Endothelial cell of umbilical vein (primary cell): ENCODE measurements around the gene RRP1. TPM values are rescaled to one million over a fixed set of nuclear protein-coding genes. Genes with fewer than 3 reads are reported as not detected.

Experiments used
- BruUV-seq: library from RNA; stranded (reverse); fragments of 400-500 nt; replicated peaks from 2 replicates; lab custom pipeline; 2021; lab: Mats Ljungman, UMichigan
- CTCF ChIA-PET: fragments of 300-600, 350-600 bp; sonication (Branson Sonifier 250); formaldehyde crosslinking; loops from one replicate; lab custom pipeline; 2021; ENCODE audit warnings: antibody characterized with exemption, inconsistent platforms; lab: Charles Lee
- POLR2A ChIA-PET: fragments of 300-600, 350-600 bp; sonication (Branson Sonifier 250); formaldehyde crosslinking; loops from one replicate; lab custom pipeline; 2021; ENCODE audit warnings: antibody characterized with exemption, inconsistent platforms; lab: Charles Lee
- DNase-seq: peaks from one replicate; pipeline ENCODE4 v3.0.0-alpha.2; 2011; ENCODE audit warnings: low read depth, low spot score
- FAIRE-seq: peaks from 2 replicates; lab custom pipeline; 2011; peaks lifted over from hg19 to GRCh38; lab: Jason Lieb, UNC
- H2AFZ ChIP-seq: 2 replicates; pipeline ENCODE4 v1.6.0; 2012; ENCODE audit warnings: low read depth, low read length, control low read depth, inconsistent platforms
- H3K27ac ChIP-seq: 2 replicates; pipeline ENCODE4 v1.5.1; 2011; ENCODE audit warnings: low read depth, mild to moderate bottlenecking, control low read depth, low read length, moderate library complexity; ENCODE audit not compliant: insufficient read depth
- H3K27me3 ChIP-seq, 2 experiments: 2 replicates each; pipeline versions ENCODE4 v1.6.0 to v1.6.1; 2011; ENCODE audit warnings: low read length in 2 of 2, mixed read lengths in 1 of 2; ENCODE audit not compliant: control insufficient read depth in 2 of 2, insufficient read depth in 2 of 2
- H3K36me3 ChIP-seq, 2 experiments: 2 replicates in 1 of 2; 3 replicates in 1 of 2; pipeline ENCODE4 v1.5.1; 2011; ENCODE audit warnings: low read length in 2 of 2, mild to moderate bottlenecking in 1 of 2, moderate library complexity in 1 of 2; ENCODE audit not compliant: control insufficient read depth in 2 of 2, insufficient read depth in 2 of 2; ENCODE audit errors: extremely low read depth in 1 of 2
- H3K4me1 ChIP-seq: 3 replicates; pipeline ENCODE4 v1.5.1; 2011; ENCODE audit warnings: mild to moderate bottlenecking, low read length; ENCODE audit not compliant: control insufficient read depth, insufficient read depth; ENCODE audit errors: extremely low read depth
- H3K4me2 ChIP-seq: 2 replicates; pipeline ENCODE4 v1.6.1; 2011; ENCODE audit warnings: low read length, control low read depth, mixed read lengths; ENCODE audit not compliant: insufficient read depth
- H3K4me3 ChIP-seq, 3 experiments: fragments of 200-600 bp in 1 of 3; sonication (generic), shearing (Covaris generic) in 1 of 3; replicated peaks in 1 of 3; 2 replicates each; pipeline ENCODE4 v1.5.1; 2011 to 2016; ENCODE audit warnings: control low read depth in 3 of 3, low read length in 3 of 3, mild to moderate bottlenecking in 2 of 3, inconsistent platforms in 1 of 3, low read depth in 1 of 3, moderate library complexity in 1 of 3; ENCODE audit not compliant: insufficient read depth in 1 of 3
- H3K79me2 ChIP-seq: 2 replicates; pipeline ENCODE4 v1.6.0; 2012; ENCODE audit warnings: low read length, inconsistent platforms; ENCODE audit not compliant: control insufficient read depth, insufficient read depth
- H3K9ac ChIP-seq: replicated peaks from 2 replicates; pipeline ENCODE3; 2011; ENCODE audit warnings: low read length, control low read depth; ENCODE audit not compliant: insufficient read depth; ENCODE audit errors: extremely low read depth
- H3K9me1 ChIP-seq: replicated peaks from 3 replicates; pipeline ENCODE4 v1.6.0; 2011; ENCODE audit warnings: mild to moderate bottlenecking, low read length; ENCODE audit not compliant: control insufficient read depth, insufficient read depth; ENCODE audit errors: extremely low read depth
- H3K9me3 ChIP-seq: replicated peaks from 2 replicates; pipeline ENCODE4 v1.5.1; 2012; ENCODE audit warnings: low read length, inconsistent platforms; ENCODE audit not compliant: control insufficient read depth, insufficient read depth
- H4K20me1 ChIP-seq: replicated peaks from 2 replicates; pipeline ENCODE3; 2011; ENCODE audit warnings: mild to moderate bottlenecking, low read length; ENCODE audit not compliant: control insufficient read depth, insufficient read depth; ENCODE audit errors: extremely low read depth
- CTCF ChIP-seq, 2 donors: IDR thresholded peaks; 1 replicate in 1 of 2; 2 replicates in 1 of 2; pipeline ENCODE4 v1.5.1; 2011; ENCODE audit warnings: low read length in 2 of 2, mild to moderate bottlenecking in 2 of 2, moderate library complexity in 2 of 2, control low read depth in 1 of 2, inconsistent platforms in 1 of 2, low read depth in 1 of 2; ENCODE audit not compliant: insufficient read depth in 1 of 2; ENCODE audit errors: extremely low read depth in 1 of 2
- EZH2 ChIP-seq: IDR thresholded peaks from 2 replicates; pipeline ENCODE4 v1.6.1; 2012; ENCODE audit warnings: borderline replicate concordance, low read depth, mild to moderate bottlenecking, moderate library complexity, low read length, inconsistent platforms; ENCODE audit not compliant: severe bottlenecking
- FOS ChIP-seq: IDR thresholded peaks from 2 replicates; pipeline ENCODE4 v1.6.1; 2011; ENCODE audit warnings: mild to moderate bottlenecking, low read length, moderate library complexity, borderline replicate concordance; ENCODE audit not compliant: insufficient read depth
- GATA2 ChIP-seq: IDR thresholded peaks from 2 replicates; pipeline ENCODE4 v1.7.0; 2011; ENCODE audit warnings: low read depth, mild to moderate bottlenecking, moderate library complexity, mixed read lengths, low read length; ENCODE audit not compliant: insufficient read length, insufficient read depth
- JUN ChIP-seq: IDR thresholded peaks from 2 replicates; pipeline ENCODE4 v1.6.1; 2011; ENCODE audit warnings: borderline replicate concordance, low read depth; ENCODE audit not compliant: insufficient read length, insufficient read depth
- MAX ChIP-seq: IDR thresholded peaks from 2 replicates; pipeline ENCODE4 v1.6.1; 2011; ENCODE audit not compliant: insufficient read depth, insufficient read length
- MYC ChIP-seq: IDR thresholded peaks from one replicate; pipeline ENCODE4 v1.6.1; 2011; ENCODE audit warnings: mild to moderate bottlenecking, low read depth, low read length
- POLR2A ChIP-seq: IDR thresholded peaks from 2 replicates; pipeline ENCODE4 v1.6.1; 2012; ENCODE audit warnings: low read depth, mild to moderate bottlenecking, control low read depth, low read length
- POLR2AphosphoS5 ChIP-seq: IDR thresholded peaks from 2 replicates; pipeline ENCODE4 v1.6.1; 2012; ENCODE audit warnings: low read depth, mild to moderate bottlenecking, control low read depth, low read length, moderate library complexity; ENCODE audit not compliant: insufficient read depth
- dilution Hi-C: fragments of 300-500 bp; cut with MboI; formaldehyde crosslinking; loops from one replicate; pipeline ENCODE4 v1.15.0; 2019; ENCODE audit warnings: low sequenced_read_pairs; ENCODE audit not compliant: extremely low pct_ligation_motif_present
- intact Hi-C: fragments of 100-400 bp; cut with micrococcal nuclease; formaldehyde crosslinking; loops from one replicate; pipeline ENCODE4 v1.10.0; 2022
- polyA plus RNA-seq, 4 experiments: library from polyadenylated mRNA; depleted of rRNA in 3 of 4; stranded (reverse) in 3 of 4; unstranded in 1 of 4; fragments of >200 nt; gene quantifications; 2 replicates each; pipeline versions ENCODE4 v1.2.1 to v1.2.3, GENCODE V29; 2011 to 2012; ENCODE audit warnings: missing spikeins in 1 of 4
- total RNA-seq: library from RNA; stranded (reverse); gene quantifications from 2 replicates; pipeline ENCODE4 v1.2.3, GENCODE V29; 2021

Gene RRP1
- total and polyA plus RNA-seq, 2 donors (not counting 3 experiments of a cell fraction or from before 2014, with no cell fraction given), result 15.2 to 36.3 TPM

GRCh38 chr21:43808832-43809251, 19.5 kb downstream of the RRP1 start:
- no peaks in the 10 kb centered on the region for H3K9me1 ChIP-seq
- TF ChIP-seq GATA2, result no peak
- TF ChIP-seq CTCF (IDR thresholded peaks at IDR 0.05; ENCODE audit: extremely low read depth in 1 of 2, insufficient read depth in 1 of 2, low read depth in 1 of 2, low read length in 2 of 2), result no peak
- TF ChIP-seq POLR2A, result no peak
- no peak for TF ChIP-seq EZH2
- TF ChIP-seq JUN, result no peak
- TF ChIP-seq POLR2AphosphoS5, result no peak
- no peak for TF ChIP-seq MYC
- no peak for TF ChIP-seq MAX
- no peak for TF ChIP-seq FOS
- intact Hi-C loops (no loop called here), dilution Hi-C loops (no loop called here)
- FAIRE-seq, result no peak
- CTCF ChIA-PET, result interaction anchor here (0.8 to 1.2 kb wide), 3 partner anchors 20 to 168 kb away, joined by 3 to 4 read pairs (median 3); no protein-coding TSS in a partner anchor
- no peak overlapping the region for H3K4me3 ChIP-seq
- no peak for DNase-seq
- H3K4me1 ChIP-seq, result peaks cover 19% of the 10 kb centered on the region
- no peaks in the 10 kb centered on the region for H3K79me2 ChIP-seq
- BruUV-seq, result no TSS peak
- no peak overlapping the region for H2AFZ ChIP-seq
- POLR2A ChIA-PET, result no interaction called here
- no peak overlapping the region for H3K27ac ChIP-seq
- H3K9ac ChIP-seq, result no peak overlapping the region
- H3K4me2 ChIP-seq, result no peak overlapping the region
- H3K27me3 ChIP-seq, result no peaks in the 10 kb centered on the region
- H3K36me3 ChIP-seq, result peaks cover 0 to under 1% of the 10 kb centered on the region in 2 experiments
- no peaks in the 10 kb centered on the region for H4K20me1 ChIP-seq
- no peaks in the 10 kb centered on the region for H3K9me3 ChIP-seq
